HuH-7.5 (cell line): ENCODE data around the gene PIEZO2.

ENCODE experiments used
- DNase-seq: peaks from one replicate; pipeline ENCODE4 v3.0.0; 2011; ENCODE audit warnings: low spot score

Gene PIEZO2

DNA sequence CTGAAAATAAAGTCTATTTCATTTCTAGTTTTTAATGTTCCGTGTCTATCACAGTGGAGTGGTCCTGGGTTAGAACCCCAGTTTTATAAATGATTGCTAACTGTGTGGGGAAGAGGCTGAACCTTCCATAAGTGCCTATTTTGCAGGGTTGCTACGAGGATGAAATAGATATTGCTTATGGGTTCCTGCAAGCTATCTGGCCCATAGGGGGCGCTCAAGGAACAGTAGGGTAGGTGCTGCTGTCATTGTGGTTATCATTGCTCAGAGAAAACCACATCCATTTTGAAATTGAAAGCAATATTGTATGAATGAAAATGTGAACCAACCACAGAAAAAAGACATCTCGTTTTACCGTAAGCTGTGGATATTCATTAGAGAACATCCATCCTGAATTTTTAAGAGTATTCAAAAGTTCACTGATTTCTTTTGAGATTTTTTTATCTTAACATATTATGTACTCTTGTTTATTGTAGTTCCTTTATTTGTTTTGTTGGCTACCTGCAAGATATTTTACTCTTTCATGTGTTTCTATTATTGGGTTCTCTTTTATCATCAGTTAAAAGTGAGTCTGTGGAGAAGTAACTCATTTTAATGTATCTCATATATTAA, 362.0 kb downstream of the PIEZO2 start:
- peak; percentile 39 for DNase-seq

DNA sequence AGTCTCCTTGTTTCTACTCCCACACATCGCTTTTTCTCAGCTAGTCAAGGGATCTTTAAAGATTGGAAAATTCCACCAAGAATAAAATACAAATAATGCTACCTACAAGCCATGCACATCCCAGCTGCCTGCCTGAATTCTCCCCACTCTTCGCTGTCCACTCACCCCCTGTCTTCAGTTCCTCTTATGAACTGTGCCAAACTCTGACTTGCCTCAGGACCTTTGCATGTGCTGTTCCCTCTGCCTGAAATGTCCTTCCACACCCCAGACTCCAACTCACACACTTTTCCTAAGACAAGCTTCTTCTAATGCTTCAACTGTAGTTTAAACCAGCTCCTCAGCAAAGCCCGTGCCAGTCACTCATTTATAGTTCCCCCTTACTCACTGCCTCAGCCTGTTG, 363.6 kb downstream of the PIEZO2 start:
- DNase-seq, result no peak

DNA sequence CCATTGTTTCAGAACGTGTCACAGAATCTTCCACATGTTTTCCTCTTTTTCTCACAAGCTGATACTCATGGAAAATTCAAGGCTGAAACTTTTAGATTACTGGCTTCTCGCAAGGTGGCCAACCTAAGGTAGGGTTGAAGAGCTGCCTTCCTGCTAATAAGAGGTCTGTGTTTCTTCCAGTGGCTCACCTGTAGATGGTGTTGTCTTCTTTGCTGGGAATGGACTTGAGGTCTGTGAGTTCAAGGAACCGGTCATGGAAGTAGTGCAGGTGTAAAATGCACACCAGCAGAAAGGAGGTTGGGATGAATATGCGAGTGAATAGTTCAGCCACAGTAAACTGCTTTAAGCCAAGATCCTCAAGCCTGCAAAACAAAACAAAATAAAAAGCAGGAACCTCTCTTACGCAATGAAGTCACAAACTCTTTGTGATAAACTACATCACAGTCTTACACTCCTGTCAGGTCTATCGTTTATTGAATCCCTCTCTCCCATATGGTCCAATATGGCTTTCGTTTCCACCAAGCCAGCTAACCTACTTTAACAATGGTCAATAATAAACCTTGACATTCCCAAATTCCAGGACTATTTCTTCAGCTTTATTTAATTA, 364.7 kb downstream of the PIEZO2 start:
- DNase-seq, result no peak

DNA sequence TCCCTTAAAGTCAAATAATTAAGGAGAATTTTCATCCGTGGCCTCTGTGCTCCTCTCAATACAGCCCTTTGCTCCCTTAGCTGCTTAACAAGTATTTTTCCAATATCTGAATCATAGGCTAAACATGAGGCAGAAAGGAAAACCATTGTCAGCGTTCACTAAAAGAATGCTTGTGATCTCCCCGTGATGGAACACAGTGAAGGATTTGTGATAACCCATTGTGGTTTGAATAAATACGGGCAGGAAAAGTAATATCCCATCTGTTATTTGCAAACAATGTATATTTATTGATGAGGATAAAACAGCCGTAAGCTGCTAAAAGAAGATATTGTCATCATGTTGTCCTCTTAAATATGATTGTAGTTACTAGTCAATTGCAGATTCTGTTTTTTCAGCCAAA, 365.4 kb downstream of the PIEZO2 start:
- DNase-seq, result no peak

DNA sequence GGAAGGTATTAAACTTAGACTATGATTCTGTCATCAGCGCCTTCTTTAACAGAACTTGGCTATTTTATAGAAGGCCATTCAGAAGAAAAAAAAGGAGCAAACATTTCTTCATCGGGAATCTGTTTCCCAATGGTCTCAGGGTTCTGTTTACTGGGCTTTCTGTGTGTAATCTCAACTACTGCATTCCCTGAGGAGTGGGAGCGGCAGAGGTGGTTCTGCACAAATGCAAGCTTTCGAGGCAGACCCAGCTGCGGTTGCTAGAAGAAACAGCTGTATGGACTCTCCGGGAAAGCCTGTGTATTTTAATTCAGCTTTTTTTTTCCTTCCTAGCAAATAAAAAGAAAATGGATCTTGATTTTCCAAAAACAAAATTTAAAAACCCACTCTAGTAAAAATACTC, 372.9 kb downstream of the PIEZO2 start:
- no peak for DNase-seq

DNA sequence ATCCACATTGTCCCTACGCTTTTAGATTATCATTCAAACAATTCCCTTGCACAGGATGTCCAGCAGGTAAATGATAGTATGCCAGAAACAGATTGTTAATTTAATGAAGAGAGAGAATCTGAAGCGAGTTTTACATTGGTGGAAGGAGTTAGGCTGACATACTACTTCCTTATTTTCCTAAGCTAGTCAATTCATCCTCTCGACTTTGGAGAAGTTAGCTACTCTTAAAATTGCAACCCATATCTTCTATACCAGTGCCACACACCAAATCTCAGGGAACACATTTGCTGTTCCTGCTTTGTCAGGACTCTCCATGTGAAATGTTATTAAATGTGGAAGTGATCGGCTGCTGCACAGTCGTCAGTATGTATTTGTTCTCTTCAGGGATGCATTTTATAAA, 374.3 kb downstream of the PIEZO2 start:
- DNase-seq, result no peak

DNA sequence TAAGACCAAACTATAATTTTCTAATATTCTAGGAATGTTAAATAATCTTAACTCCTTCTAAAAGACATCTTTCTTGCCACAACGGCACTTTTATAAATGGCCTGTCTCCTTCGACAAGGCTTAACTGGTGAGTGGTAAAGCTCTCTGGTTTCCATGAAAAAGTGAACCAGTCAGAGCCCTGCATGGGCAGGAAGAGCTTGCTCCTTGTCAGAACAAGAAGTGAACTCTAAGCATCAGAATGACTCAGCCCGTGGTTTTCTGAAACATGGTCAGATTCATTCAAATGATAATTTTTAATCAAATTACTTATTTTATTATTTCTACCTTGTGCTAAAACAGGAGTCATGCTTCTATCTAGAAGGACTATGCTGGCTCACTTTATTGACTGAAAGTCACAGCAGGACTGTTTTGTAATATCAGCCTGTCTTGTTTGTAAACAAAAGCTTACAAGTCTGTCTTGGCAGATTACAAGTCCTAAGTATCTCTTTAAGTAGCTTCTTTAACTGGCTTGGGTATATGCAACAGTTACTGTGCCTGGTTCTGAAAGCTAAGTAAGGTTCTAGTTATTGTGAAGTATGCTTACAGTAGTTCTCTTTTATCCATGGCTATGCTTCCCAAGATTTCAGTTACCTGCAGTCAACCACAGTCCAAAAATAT, 378.2 kb downstream of the PIEZO2 start:
- DNase-seq, result no peak

DNA sequence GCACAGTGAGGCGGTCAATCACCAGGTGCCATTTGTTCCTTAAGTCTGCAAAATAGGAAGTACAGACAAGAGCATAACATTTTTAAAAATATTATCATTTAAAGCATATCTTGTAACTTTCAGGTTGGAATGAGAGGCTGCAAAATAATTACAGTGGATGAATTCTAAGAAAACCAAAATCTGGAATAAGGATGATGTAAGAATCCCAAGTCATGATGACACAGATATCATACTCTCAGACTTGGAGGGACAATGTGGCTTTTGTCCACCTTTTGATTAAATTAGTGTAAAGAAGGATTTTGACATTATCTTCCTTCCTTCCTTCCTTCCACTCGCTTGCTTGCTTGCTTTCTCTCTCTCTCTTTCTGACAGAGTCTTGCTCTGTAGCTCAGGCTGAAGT, 379.1 kb downstream of the PIEZO2 start:
- DNase-seq, result no peak

DNA sequence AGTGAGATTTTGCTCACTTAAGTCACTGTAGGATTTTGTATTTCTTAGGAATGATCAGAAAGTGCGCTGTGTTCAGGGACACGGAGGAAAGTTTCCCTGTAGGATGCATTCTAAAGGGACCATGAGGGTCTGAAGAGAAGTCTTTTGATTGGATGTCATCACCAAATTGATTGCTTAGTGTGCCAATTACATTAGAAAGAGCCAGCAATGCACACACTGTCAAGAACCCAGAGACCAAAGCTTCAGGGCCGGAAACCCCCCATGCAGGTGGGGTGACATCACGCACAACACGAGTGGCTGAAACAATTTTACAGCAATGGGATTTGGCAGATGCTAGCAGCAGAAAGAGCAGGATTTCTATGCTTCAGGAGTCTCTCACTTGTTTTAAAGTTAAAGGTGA, 381.1 kb downstream of the PIEZO2 start:
- no peak for DNase-seq

DNA sequence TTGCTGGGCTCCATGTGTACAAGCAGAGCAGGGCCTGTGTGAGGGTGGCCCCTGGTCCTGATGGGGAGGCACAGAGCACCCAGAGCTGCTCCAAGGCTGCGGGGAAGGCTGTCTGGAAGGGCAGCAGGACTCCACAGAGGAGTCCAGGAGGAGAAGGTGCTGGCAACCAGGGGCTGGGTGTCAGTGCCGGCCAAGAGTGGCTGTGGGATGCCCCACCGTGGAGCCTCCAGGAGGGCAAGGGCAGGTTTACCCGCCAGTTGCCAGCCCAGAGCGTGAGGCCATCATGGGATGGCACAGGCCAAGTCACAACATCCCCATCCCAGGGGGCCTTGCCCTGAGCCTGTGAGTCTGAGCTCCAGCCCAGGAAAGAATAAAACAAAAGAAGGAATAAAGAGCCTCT, 381.7 kb downstream of the PIEZO2 start:
- no peak for DNase-seq

DNA sequence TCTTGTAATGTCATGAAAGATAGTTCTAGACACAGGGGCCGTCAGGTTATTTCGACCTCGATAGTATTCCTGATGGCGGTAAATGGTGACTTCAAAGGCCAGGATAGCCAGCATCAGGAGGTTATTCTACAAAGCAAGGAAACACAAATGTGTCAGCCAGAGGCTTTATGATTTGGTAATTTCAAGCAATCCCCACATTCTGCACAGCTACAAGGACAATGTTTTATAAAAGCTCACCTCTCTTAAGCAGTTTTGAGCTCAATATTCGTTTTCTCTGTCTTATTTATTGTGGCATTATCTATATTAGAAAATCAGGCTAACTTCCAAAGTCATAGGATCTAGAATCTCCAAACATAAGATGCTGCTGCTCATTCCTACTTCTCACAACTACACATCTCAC, 388.4 kb downstream of the PIEZO2 start:
- no peak for DNase-seq

DNA sequence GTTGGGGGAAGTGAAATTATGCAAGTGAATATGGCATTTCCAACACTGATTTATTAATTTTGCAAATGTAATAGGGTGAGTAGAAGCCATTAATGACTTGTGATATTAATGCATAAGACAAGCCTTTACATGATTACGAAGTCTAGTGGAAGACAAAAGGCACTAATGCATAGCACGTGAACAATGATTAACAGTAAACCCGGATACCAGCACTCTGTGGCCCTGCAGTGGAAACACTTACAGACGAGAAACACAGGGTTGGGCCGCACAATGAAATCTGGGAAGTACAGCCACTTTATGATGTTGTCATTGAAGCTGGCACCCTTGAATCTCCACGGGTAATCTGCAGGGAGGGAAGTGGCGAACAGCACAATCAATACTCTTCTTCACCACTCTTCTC, 390.1 kb downstream of the PIEZO2 start:
- no peak for DNase-seq

DNA sequence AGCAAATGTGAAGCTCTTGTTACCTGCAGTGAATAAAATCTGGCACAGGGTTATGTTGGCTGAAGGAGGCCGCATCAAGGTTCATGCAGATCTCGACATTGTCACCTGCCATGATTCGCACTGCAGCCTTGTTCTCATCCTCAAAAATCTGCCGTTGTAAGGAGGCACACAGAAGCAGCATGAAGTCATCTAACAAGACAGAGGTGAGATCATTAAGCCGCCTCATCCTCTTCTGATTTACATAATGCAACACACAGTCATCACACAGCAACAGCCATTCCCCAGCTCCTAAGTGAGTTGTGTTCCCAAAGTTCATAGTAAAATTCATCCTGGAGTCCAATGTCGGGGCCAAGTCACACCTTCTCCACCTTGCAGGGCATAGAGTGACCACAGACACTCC, 391.4 kb downstream of the PIEZO2 start:
- DNase-seq, result no peak

DNA sequence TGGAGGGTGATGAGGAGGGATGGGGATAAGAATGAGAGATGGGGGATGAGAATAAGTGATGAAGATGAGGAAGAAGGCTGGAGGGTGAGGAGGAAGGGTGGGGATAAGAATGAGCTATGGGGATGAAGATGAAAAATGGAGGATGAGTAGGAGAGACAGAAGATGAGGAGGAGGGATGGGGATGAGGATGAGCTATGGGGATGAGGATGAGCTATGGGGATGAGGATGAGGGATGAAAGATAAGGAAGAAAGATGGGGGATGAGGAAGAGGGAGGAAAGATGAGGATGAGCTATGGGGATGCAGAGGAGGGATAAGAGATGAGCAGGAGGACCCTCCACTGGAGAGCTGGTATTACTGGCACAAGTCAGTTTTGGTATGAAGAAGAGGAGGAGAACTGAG, 392.0 kb downstream of the PIEZO2 start:
- DNase-seq, result no peak

DNA sequence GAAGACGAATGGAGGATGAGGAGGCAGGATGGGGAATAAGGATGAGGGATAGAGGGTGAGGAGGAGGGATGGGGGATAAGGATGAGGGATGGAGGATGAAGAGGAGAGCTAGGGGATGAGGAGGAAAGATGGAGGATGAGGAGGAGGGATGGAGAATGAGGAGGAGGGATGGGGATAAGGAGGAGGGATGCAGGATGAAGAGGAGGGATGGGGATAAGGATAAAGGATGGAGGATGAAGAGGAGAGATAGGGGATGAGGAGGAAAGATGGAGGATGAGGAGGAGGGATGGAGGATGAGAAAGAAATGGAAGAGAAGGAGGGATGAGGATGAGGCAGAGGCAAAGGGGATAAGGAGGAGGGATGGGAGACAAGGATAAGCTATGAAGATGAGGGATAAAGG, 393.5 kb downstream of the PIEZO2 start:
- DNase-seq, result no peak

DNA sequence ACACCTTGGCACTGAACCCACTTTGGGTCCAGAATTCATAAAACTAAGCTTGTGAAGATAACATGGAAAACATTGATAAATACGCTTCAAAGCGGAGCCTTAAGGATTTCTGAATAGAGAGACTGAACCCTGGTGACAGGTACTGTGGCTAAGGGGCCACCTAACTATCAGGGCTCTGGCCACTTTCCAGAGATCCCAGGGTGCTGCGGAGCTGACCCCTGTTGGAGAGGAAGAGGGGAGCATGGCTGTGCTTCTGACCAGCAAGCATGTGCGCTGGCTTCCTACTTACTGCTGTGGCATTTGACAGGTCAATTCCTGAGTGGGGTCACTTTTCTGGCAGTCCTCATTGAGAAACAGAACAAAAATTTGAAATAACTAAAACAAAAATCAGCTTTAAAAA, 395.2 kb downstream of the PIEZO2 start:
- DNase-seq, result no peak

DNA sequence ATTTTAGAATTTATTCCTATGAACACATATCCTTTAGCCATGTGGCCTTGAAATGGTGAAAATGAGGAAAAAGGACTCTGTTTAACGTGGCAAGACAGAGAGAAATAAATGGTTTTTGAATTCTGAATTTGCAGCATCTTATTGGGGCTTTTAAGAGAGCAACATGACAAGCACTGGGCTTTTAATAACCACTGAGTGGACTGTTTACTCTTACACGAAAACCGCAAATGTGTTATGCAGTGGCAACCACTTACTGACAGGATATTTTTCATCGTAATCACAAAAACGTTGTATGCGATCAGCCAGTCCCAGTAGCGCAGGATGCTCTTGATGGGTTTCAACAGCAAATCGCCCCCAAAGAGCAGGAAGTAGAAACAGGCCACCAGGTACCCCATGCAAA, 397.0 kb downstream of the PIEZO2 start:
- no peak for DNase-seq

DNA sequence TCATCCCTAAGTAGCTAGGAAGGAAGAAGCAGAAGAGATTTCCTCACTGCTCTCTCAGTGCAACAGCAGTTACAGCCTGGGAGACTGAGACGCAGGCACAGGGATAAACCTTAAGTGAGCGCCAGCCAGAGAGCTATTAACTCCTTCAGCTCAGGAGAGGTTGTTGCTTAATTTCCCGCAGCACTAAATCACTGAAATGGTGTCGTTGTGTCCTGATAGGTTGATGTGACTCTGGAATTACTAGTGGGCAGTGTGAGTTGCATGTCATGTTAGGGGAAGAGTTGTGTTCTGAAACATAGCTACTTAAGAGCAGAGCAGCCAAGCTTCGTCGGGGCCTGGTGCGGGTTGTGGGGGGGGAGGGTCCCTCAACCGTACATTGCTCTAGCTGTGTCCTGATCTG, 397.7 kb downstream of the PIEZO2 start:
- no peak for DNase-seq

DNA sequence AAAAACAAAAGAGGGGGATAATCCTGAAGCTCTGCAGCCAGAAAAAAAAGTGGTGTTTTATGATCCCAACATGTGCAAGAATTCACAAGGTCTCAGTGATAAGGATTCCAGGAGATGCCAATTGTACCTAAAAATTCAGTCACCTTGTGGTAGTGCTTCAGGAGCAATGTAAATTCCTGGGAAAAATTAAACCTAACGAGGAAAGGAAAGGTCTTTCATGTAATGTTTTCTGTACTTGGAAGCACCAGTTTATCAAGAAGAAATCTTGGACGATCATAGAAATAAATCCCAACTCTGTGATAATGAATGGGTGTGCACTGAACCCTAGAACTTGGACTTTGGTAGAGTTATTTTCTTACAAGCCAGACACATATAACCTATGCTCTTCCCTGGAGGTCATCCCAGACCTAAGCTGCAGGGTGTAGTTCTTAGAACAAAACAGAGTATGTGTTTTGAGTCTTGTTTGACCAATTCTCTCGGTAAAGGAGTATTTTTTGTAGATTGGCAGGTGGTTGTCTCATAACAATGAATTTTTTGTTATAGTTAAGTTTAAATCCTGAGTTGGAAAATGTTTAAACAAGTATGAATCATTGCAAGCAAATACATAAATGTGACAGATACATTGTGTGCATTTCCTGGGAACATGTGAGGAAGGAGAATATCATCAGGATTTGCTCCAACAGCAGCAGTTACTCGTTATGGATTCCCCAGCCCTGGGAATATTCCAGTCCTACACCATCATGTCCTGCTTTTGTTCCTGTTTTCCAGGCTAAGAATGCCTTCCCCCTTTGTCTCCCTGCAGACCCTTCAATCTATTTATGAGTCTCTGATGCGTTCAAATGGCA, 399.0 kb downstream of the PIEZO2 start:
- no peak for DNase-seq

DNA sequence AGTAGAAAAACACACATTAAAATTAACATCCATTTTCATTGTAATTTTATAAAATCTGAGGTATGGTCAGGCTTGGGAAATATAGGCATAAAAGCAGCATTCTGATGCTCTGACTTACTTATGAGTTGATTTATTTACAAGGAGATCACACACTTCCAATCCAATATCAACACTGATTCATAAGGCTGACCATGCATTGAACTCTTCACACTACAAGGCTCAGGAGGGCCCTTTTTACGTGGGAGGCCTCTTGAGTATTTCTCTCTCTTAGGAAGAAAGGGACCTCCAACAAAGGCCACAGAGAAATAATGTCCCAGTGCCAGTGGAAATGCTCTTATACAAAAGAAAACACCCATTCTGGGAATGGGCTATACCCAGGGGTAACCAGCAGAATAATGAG, 400.7 kb downstream of the PIEZO2 start:
- DNase-seq, result no peak

DNA sequence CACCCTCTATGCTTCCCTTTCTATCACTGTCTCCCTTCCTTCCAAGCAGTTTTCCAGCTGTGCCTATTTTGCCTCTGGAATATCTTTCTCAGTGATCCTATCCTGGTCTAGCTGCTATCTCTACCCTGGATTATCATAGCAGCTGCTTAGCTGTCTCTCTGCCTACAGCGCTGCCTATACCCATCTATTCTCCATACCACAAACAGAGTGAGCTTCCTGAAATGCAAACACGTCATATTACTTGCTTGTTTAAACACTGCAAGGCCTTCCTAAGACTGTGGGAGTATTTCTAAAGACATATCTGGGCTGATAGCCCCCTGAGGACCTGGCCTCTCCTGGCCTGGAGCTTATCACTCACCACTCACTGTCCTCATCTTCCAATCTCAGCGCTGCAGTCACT, 403.4 kb downstream of the PIEZO2 start:
- DNase-seq, result no peak

DNA sequence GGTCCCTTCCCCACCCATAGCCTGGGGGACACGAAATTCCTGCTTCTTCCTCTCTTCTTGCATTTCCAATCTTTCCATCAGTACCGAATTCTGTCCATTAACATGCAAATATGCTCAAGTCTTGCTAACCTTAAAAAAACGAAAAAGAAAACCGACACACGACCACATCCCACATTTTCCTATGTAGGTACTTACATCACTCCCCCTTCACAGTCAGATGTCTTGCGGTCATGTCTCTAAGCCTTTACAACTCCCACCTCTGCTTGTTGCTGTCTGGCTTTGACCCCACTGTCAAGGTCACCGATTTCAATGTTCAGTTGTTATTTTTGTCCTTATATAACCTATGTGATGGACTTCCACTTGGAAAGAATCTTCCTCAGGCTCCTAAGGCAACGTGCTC, 404.1 kb downstream of the PIEZO2 start:
- no peak for DNase-seq

DNA sequence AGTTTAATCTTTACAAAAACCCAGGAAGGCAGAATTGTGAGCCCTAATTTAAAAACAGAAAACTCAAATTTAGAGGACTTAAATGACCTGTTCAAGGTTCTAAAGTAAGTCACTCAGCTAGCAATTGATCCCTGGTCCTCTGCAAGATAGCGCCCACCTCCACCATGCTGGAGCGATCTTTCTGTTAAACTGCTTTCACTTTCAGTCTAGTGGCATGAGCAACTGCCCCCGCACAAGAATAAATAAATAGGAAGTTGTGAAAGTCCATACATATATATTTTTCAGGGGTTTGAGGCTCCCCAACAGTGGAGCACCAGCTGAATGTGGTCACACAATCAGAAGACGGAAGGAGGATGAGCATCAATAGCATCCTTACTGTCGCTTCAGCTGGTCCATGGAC, 405.6 kb downstream of the PIEZO2 start:
- DNase-seq, result no peak
